Esophagus squamous epithelium (tissue), 4 donors: ENCODE data around the gene BFSP1.

ENCODE experiments used
- POLR2A ChIP-seq, 4 donors: fragments of 450-650 bp; IDR thresholded peaks; one replicate each; pipeline ENCODE4 v1.6.1; 2017; ENCODE audit warnings: antibody characterized with exemption in 4 of 4, mild to moderate bottlenecking in 4 of 4, moderate library complexity in 3 of 4
- TF ChIP-seq, protein P1 (sequence below), 6 experiments: fragments of 450-650 bp in 4 of 6; fragments of 200-600 bp in 2 of 6; sonication (generic) in 2 of 6; IDR thresholded peaks; one replicate each; pipeline ENCODE4 v1.5.1; 2016 to 2019; ENCODE audit warnings: antibody characterized with exemption in 6 of 6, mild to moderate bottlenecking in 4 of 6, moderate library complexity in 4 of 6

DNA sequence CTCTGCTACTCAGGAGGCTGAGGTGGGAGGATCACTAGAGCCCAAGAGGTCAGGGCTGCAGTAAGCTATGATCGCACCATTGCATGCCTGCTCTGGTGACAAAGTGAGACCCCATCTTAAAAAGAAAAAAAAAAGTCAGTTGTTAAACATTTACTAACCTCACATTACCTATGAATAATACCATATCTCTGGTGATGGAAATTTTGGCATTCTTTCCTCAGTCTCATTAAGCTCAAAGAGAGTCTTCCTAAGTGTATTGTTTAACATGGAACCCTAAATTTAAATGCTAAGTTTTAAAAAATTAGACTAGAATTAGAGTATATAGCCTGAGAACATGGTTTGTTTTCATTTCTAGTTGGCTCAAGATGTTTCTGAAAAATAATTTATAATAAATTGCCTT, 11.3 kb upstream of the BFSP1 start:
- TF ChIP-seq, protein P1, sequence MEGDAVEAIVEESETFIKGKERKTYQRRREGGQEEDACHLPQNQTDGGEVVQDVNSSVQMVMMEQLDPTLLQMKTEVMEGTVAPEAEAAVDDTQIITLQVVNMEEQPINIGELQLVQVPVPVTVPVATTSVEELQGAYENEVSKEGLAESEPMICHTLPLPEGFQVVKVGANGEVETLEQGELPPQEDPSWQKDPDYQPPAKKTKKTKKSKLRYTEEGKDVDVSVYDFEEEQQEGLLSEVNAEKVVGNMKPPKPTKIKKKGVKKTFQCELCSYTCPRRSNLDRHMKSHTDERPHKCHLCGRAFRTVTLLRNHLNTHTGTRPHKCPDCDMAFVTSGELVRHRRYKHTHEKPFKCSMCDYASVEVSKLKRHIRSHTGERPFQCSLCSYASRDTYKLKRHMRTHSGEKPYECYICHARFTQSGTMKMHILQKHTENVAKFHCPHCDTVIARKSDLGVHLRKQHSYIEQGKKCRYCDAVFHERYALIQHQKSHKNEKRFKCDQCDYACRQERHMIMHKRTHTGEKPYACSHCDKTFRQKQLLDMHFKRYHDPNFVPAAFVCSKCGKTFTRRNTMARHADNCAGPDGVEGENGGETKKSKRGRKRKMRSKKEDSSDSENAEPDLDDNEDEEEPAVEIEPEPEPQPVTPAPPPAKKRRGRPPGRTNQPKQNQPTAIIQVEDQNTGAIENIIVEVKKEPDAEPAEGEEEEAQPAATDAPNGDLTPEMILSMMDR (IDR thresholded peaks at IDR 0.05): no peak
- TF ChIP-seq POLR2A (IDR thresholded peaks at IDR 0.05): no peak
